Skeletal muscle satellite cell (primary cell): ENCODE data around the gene SIRPD. TPM values are rescaled to one million over a fixed set of nuclear protein-coding genes. Genes with fewer than 3 reads are reported as not detected.
"Not testable (repeated sequence)": the region's sequence is repeated elsewhere in the genome, so short reads cannot be mapped to it uniquely, and the experiment has no call there.

Experiments used
- H3K27me3 ChIP-seq: 2 replicates; pipeline ENCODE4 v1.7.0; 2013; ENCODE audit warnings: low read length; ENCODE audit not compliant: control insufficient read depth, insufficient read depth
- H3K36me3 ChIP-seq: 2 replicates; pipeline ENCODE4 v1.7.0; 2013; ENCODE audit warnings: mild to moderate bottlenecking, control low read depth, low read length; ENCODE audit not compliant: insufficient read depth
- H3K4me1 ChIP-seq: 2 replicates; pipeline ENCODE4 v1.7.0; 2013; ENCODE audit warnings: low read length; ENCODE audit not compliant: control insufficient read depth, insufficient read depth
- H3K4me2 ChIP-seq: 2 replicates; pipeline ENCODE4 v1.7.0; 2013; ENCODE audit warnings: mild to moderate bottlenecking, low read length
- H3K4me3 ChIP-seq: 2 replicates; pipeline ENCODE4 v1.7.0; 2013; ENCODE audit warnings: low read length
- H3K9ac ChIP-seq: 2 replicates; pipeline ENCODE4 v1.7.0; 2013; ENCODE audit warnings: mild to moderate bottlenecking, low read depth, low read length, moderate library complexity
- H3K9me3 ChIP-seq: replicated peaks from 2 replicates; pipeline ENCODE4 v1.7.0; 2013; ENCODE audit warnings: mild to moderate bottlenecking, control low read depth, low read length
- total RNA-seq: library from RNA; depleted of rRNA; stranded (reverse); fragments of >200 nt; gene quantifications from 2 replicates; pipeline ENCODE4 v1.2.3, GENCODE V29; 2012; rRNA removed

The SIRPD gene
- not detected in 2 replicates for total RNA-seq

DNA sequence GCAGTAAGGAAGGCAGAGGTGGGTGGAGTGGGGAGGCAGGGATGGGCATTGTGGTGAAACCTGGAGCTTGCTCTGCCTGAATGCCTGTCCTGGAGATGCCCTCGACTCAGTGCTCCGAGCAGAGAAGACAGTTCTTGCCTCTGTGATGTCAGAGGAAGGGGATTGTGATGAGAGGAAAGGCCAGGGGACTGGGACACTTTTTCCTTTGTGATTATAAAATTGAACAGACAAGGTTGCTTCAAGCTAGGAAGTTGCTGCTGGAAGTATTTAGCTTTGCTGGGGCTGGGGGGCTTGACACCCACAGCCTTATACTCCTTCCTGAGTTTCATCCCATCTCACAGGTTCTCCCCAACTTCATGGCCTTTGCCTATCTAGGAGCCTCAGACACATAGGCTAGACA lies at the start of gene SIRPD:
TSS of gene SIRPD (minus strand) at position 101 of the 400 bp plus-strand sequence. CDS start at position 49, 52 bp downstream.
- H3K36me3 ChIP-seq, result no peaks in the 10 kb centered on the region
- no peaks in the 10 kb centered on the region for H3K9me3 ChIP-seq
- peaks cover 14% of the 10 kb centered on the region for H3K27me3 ChIP-seq
- no peak within 1 kb of the TSS for H3K4me2 ChIP-seq
- no peaks in the 10 kb centered on the region for H3K4me1 ChIP-seq
- no peak within 1 kb of the TSS for H3K4me3 ChIP-seq
- H3K9ac ChIP-seq, result no peak within 1 kb of the TSS

- H3K27me3 ChIP-seq, result no peaks in the 10 kb centered on the region
- no peaks in the 10 kb centered on the region for H3K9me3 ChIP-seq
- no peaks in the 10 kb centered on the region for H3K36me3 ChIP-seq
- no peak overlapping the region for H3K4me2 ChIP-seq
- no peak overlapping the region for H3K9ac ChIP-seq
- H3K4me3 ChIP-seq, result no peak overlapping the region
- no peaks in the 10 kb centered on the region for H3K4me1 ChIP-seq
Measured at GRCh38 chr20:1600736-1601135, 43.2 kb upstream of the SIRPD start.

DNA sequence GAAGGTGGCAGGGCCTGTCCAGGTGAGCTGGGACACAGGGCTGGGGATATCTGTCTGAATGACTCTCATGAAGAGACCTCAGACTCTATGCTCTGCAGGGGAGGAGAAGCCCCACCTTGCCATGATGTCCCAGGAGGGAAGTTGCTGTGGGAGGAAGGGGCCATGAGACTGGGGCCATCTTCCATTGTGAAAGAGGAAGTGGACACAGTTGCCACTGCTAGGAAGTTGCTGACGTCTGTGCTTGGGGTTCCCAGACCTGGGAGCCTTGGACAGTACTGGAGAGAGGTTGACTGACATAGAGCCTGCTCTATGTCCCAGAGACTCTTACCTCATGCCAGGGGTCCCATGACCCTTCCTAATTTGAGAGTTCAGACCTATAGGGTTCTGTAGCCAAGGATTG lies 37.8 kb upstream of the SIRPD start:
- Histone ChIP-seq H3K4me3 (no peak overlapping the region), H3K4me2 (no peak overlapping the region), H3K9ac (no peak overlapping the region), H3K27me3 (no peaks in the 10 kb centered on the region), H3K9me3 (no peaks in the 10 kb centered on the region), H3K4me1 (no peaks in the 10 kb centered on the region), H3K36me3 (no peaks in the 10 kb centered on the region)

- Histone ChIP-seq H3K9ac (no peak overlapping the region), H3K4me2 (no peak overlapping the region), H3K4me3 (no peak overlapping the region), H3K36me3 (no peaks in the 10 kb centered on the region), H3K9me3 (no peaks in the 10 kb centered on the region), H3K27me3 (no peaks in the 10 kb centered on the region), H3K4me1 (no peaks in the 10 kb centered on the region)
Measured at GRCh38 chr20:1588533-1589460, 31.3 kb upstream of the SIRPD start.

DNA sequence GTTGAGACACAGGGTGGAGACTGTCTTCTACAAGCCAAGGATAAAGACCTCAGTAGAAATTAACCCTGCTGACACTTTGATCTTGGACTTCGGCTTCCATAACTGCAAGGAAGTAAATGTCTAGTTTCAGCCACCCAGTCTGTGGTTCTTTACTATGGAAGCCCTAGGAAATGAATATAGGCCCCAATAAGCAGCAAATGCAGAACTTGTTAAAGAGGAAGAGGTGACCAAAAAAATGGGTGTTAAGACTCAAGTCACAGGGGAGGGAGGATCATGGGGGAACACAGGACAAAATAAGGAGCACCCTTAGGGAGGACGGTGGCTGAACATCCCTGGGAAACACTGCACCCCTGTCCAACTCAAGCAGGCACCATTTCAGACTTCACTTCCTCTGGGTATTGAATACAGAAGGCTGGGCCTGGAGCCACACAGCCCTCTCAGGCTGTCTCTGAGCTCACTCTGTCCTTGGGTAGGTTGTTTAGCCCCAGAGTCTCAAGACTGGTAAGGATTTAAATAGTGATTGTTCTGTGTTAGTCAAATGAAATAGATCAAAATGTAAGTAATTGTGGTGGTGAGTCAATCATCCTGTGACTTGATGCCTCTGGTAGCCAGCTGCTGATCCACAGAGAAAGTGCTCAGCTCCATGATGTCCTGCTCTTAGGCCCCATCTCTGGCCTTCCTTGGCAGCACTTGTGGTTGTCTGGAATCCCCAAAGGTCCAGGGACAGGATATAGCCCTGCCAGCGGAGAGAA lies 30.5 kb upstream of the SIRPD start:
- Histone ChIP-seq H3K27me3 (no peaks in the 10 kb centered on the region), H3K4me3 (no peak overlapping the region), H3K9ac (no peak overlapping the region), H3K36me3 (no peaks in the 10 kb centered on the region), H3K4me1 (no peaks in the 10 kb centered on the region), H3K9me3 (no peaks in the 10 kb centered on the region), H3K4me2 (no peak overlapping the region)

GRCh38 chr20:1579488-1579887 lies 22.0 kb upstream of the SIRPD start:
- Histone ChIP-seq H3K9me3 (no peaks in the 10 kb centered on the region), H3K9ac (no peak overlapping the region), H3K36me3 (no peaks in the 10 kb centered on the region), H3K27me3 (no peaks in the 10 kb centered on the region), H3K4me3 (no peak overlapping the region), H3K4me2 (no peak overlapping the region), H3K4me1 (no peaks in the 10 kb centered on the region)

DNA sequence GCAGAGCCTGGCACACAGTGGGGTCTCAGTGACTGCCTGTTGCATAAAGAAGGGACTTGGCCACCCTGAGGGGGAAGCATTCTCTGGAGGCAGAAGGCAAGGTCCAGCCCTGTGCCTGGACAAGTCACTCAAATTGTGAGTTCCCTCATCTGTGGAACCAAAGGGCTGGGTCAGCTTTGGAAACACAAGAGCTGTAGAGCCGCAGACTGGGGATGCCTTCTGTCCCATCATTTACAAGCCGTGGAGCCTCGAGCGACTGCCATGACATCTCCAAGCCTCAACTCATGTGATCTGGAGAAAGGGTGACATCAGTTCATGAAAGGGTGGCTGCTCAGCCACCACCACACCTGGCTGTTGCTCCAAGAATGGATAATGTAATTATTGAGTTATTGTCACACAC lies 20.4 kb upstream of the SIRPD start:
- Histone ChIP-seq H3K4me1 (no peaks in the 10 kb centered on the region), H3K4me3 (no peak overlapping the region), H3K9me3 (no peaks in the 10 kb centered on the region), H3K9ac (no peak overlapping the region), H3K27me3 (no peaks in the 10 kb centered on the region), H3K4me2 (no peak overlapping the region), H3K36me3 (no peaks in the 10 kb centered on the region)

- H3K4me1 ChIP-seq, H3K36me3 ChIP-seq, H3K4me2 ChIP-seq, H3K4me3 ChIP-seq, H3K9me3 ChIP-seq, H3K9ac ChIP-seq, H3K27me3 ChIP-seq: not testable (repeated sequence)
Measured at GRCh38 chr20:1577313-1577712, 19.8 kb upstream of the SIRPD start.

DNA sequence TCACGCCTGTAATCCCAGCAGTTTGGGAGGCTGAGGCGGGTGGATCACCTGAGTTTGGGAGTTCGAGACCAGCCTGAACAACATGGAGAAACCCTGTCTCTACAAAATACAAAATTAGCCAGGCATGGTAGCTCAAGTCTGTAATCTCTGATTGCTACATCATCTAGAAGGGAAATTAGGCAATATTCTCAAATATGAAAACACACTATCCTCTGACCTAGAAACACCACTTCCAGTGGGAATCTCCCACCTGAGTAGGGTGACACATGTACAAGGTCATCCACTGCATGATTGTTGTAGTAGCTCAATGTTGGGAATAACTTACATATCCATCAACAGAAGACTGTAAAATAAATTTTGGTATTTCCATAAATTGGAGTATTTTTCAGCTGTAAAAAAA lies 19.1 kb upstream of the SIRPD start:
- no peak overlapping the region for H3K4me2 ChIP-seq

DNA sequence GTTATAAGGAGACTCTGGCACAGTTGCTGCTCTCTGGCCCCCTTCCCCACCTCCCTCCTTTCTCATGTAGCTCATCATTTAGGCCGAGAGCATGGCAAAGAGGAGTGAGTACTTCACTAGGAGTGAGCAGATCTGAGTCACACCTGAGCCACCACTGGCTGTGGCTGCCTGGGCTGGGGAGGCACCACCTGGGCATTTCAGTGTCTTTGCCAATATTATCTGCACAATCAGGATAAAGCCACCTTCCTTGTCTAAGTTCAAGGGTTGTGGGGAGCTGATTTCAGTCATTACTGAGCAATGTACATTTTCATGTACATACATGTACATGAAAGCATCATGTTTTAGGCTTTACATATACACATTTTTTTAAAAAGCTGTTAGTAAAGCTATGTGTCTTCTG lies 18.5 kb upstream of the SIRPD start:
- H3K9me3 ChIP-seq, H3K4me3 ChIP-seq, H3K36me3 ChIP-seq, H3K27me3 ChIP-seq, H3K4me2 ChIP-seq, H3K4me1 ChIP-seq, H3K9ac ChIP-seq: not testable (repeated sequence)

More for the DNA sequence above, 19.1 kb upstream of the SIRPD start:
- Histone ChIP-seq H3K27me3 (no peaks in the 10 kb centered on the region), H3K9me3 (no peaks in the 10 kb centered on the region), H3K4me1 (no peaks in the 10 kb centered on the region), H3K36me3 (no peaks in the 10 kb centered on the region), H3K4me3 (no peak overlapping the region), H3K9ac (no peak overlapping the region)

DNA sequence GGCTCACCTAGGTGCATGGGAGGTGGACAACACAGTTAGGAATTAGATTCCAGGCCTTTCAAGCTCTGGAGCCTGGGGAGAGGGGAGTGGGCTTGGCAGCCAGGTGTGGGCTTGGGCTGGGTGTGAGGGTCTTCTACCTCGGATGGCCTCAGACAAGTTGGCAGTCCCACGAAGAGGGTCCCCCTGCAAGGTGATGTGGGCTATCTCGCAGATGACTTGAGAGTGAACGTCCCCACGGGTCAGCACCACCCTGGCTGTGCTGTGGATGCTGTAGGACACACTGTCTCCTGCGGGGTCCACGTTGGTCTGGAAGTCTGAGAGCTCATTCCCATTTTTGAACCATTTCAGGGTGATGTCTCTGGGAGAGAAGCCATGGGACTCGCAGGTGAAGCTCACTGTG lies 14.1 kb upstream of the SIRPD start:
- not testable (repeated sequence) for H3K36me3 ChIP-seq, H3K4me2 ChIP-seq, H3K9me3 ChIP-seq, H3K27me3 ChIP-seq, H3K9ac ChIP-seq, H3K4me3 ChIP-seq
- peaks cover 12% of the 10 kb centered on the region for H3K4me1 ChIP-seq
